ENCODE measurements around the gene RELL2.

RELL2 gene

GRCh38 chr5:141618804-141619554 lies 17.8 kb upstream of the RELL2 start, which contains the start of gene DIAPH1 (continued):
- TF ChIP-seq ZBTB10 (tag by site-specific recombination; IDR thresholded peaks at IDR 0.05) (no peak), ZNF660 (tag by site-specific recombination; IDR thresholded peaks at IDR 0.05) (peak; percentile 92), ZNF223 (tag by site-specific recombination; IDR thresholded peaks at IDR 0.05) (0 out of 2 replicates have a peak, but pooled peaks have one; percentile 56), ZNF302 (tag by site-specific recombination; IDR thresholded peaks at IDR 0.05; ENCODE audit: low read depth) (no peak), HOXC10 (CRISPR knock-in tag; IDR thresholded peaks at IDR 0.05) (no peak), FEZF1 (tag by site-specific recombination; IDR thresholded peaks at IDR 0.05) (0 out of 2 replicates have a peak, but pooled peaks have one; percentile 18), ZBTB26 (tag by site-specific recombination; optimal IDR thresholded peaks at IDR 0.05) (peak; percentile 99), ZFP37 (tag by site-specific recombination; IDR thresholded peaks at IDR 0.05) (peak; percentile 61; the same call in 1 of the 2 replicates), ZNF837 (tag by site-specific recombination; IDR thresholded peaks at IDR 0.05) (no peak), ZNF2 (tag by site-specific recombination; IDR thresholded peaks at IDR 0.05) (peak; percentile 98), ZNF629 (tag by site-specific recombination; IDR thresholded peaks at IDR 0.05) (peak; percentile 80), ZNF623 (tag by site-specific recombination; IDR thresholded peaks at IDR 0.05) (no peak), ZNF148 (tag by site-specific recombination; IDR thresholded peaks at IDR 0.05; ENCODE audit: borderline replicate concordance) (no peak; the same call in 1 of the 2 replicates), ZNF560 (tag by site-specific recombination; IDR thresholded peaks at IDR 0.05; ENCODE audit: borderline replicate concordance) (no peak), ZNF701 (tag by site-specific recombination; IDR thresholded peaks at IDR 0.05) (no peak), ZNF571 (tag by site-specific recombination; IDR thresholded peaks at IDR 0.05) (no peak), ZNF324 (tag by site-specific recombination; IDR thresholded peaks at IDR 0.05) (peak; percentile 85; the same call in 1 of the 2 replicates), ZNF561 (tag by site-specific recombination; IDR thresholded peaks at IDR 0.05; ENCODE audit: borderline replicate concordance) (peak; percentile 80; the same call in 1 of the 2 replicates), ZNF311 (tag by site-specific recombination; IDR thresholded peaks at IDR 0.05; ENCODE audit: borderline replicate concordance) (no peak), KLF16 (tag by site-specific recombination; IDR thresholded peaks at IDR 0.05) (peak; percentile 97), ZNF843 (tag by site-specific recombination; IDR thresholded peaks at IDR 0.05) (peak; percentile 80), PRDM1 (tag by site-specific recombination; IDR thresholded peaks at IDR 0.05) (no peak), ZNF416 (tag by site-specific recombination; IDR thresholded peaks at IDR 0.05) (no peak), BCL11A (tag by site-specific recombination; IDR thresholded peaks at IDR 0.05; ENCODE audit: low read depth) (peak; percentile 52; the same call in 1 of the 2 replicates), ZNF76 (tag by site-specific recombination; IDR thresholded peaks at IDR 0.05; ENCODE audit: borderline replicate concordance, low read depth) (peak; percentile 77), ZFHX2 (tag by site-specific recombination; conservative IDR thresholded peaks at IDR 0.05) (peak; percentile 99), KLF9 (tag by site-specific recombination; IDR thresholded peaks at IDR 0.05; ENCODE audit: low read depth) (peak; percentile 98), ZNF670 (tag by site-specific recombination; IDR thresholded peaks at IDR 0.05; ENCODE audit: low read depth) (no peak), ZNF549 (tag by site-specific recombination; IDR thresholded peaks at IDR 0.05) (0 out of 2 replicates have a peak, but pooled peaks have one; percentile 38), ZNF362 (tag by site-specific recombination; IDR thresholded peaks at IDR 0.05) (peak; percentile 24; the same call in 1 of the 2 replicates), ZNF639 (tag by site-specific recombination; IDR thresholded peaks at IDR 0.05) (peak; percentile 88), ZNF366 (tag by site-specific recombination; conservative IDR thresholded peaks at IDR 0.05) (no peak)

All from HEK293 (cell line).